Epidermal melanocyte (primary cell): Measurements from ENCODE around the gene PDZRN3.

Experiments used
- DNase-seq: peaks from one replicate; pipeline ENCODE4 v3.0.0; 2011; ENCODE audit warnings: low spot score; ENCODE audit not compliant: insufficient read length

Gene PDZRN3

DNA sequence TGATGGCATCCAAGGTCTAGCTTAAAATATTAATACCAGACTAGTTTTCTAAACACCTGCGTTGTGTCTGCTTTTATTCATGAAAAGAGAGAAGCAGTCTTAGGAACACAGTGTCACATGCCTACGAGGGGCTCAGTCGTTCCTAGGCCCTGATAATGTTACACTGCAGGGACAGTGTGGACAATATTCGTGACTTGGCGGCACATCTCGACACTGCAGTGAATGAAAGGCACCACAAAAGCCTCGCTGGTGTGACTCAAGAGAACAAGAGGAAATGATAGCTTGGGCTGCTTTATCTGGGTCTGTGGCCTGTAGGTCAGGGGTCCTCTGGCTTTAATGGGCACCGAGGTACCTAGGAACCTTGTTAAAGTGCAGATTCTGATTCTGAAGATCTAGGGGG, 226.7 kb downstream of the PDZRN3 start:
- DNase-seq, result no peak

DNA sequence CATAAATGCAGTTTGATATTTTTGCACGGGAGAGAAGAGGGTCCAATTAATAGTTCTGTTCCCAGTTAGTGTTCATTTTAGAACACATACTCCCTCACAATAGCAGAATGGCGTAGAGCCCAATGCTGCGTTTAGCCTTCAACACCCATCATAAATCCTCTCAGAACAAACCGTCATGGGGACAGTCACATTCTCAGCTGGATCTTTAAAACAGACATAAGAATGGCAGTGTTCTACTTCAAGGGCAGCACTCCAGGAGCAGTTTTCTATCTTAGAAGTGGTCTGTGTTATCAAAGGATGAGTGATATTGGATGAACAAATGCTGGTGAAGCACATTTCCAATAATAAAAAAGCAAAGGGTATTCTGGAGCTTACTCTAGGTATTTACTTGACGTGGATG, 230.5 kb downstream of the PDZRN3 start:
- no peak for DNase-seq

DNA sequence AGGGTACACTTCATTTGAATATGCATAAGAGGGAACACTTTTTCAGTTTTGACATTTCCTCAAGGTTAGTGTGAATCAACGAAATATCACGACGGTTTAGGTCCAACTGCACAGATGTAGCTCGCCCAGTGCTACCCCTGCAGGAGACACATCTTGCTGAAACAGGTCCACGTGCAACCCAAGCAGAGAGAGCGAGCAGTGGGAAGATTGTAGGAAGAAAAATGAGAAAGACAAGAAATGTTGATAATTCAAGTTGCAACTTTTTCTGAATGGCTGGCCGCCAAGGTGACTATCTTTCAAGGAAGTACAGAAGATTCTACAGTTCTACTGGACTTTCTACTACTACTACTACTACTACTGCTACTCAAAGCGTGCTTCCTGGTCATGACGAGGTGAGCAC, 231.7 kb downstream of the PDZRN3 start:
- DNase-seq, result no peak

DNA sequence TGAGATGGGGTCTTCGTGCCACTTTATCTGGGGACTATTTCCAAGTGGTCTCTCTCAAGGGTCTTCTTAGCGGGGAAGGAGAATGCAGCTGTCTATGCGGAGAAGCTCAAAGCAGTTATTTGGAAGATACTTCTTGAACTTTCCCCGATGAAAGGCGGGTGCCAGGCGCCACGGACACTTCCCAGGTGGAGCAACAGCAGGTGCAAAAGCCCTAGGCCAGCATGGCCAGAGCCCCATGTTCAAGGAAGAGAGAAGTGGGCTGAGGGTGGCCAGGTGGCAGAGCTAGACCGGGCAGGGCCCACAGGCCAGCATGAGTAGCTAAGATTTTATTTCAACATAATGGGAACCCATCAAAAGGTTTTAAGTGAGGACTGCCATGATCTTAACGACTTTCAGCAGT, 232.8 kb downstream of the PDZRN3 start:
- DNase-seq, result no peak

DNA sequence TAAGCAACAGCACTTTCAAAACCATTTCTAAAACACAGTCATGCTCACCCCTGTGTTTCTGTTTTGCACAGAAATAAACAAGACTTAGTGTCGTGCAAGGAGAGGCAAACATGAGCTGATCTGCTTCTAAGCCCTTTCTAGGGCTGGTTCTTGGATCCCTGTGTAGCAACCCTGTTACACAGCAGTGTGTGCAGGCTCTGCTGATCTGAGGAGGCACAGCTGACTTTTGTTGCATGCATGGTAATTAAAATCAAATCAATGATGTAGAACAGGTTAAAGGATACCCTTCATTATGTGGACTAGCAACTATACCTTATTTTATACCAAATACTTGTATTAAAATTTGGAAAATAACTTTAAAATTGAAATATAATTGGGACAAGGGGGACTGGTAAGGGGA, 234.8 kb downstream of the PDZRN3 start:
- no peak for DNase-seq

DNA sequence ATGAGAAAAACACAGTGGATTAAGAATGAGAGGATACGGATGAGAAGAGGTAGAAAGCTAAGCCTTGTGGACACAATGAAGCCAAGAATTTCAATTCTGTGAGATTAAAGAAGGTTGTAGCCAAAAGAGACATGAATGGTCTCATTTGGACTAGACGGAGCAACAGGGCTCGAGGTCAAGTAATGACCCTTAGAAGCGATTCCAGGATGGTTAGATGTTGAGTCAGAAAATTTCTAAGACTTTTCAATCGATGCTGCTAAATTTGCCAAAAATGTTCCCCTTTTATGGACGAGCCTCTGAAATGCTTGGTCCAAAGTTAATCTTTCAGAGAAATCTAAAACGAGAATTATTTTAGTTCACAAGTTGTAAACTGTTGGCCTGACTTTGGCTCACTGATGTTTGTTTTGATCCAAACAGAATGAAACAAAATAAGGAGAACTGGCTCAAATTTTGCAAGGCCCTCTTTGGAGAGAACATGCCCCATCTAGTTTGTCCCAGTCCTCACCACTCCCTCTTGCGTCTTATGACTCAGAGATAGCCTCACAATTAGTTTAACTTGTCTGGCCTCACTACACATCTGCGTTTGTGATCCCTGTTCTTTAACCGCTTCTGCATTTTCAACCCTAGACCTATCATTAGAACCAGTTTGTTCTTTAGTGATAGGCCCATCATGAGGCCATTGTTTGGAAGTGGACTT, 235.5 kb downstream of the PDZRN3 start:
- no peak for DNase-seq

DNA sequence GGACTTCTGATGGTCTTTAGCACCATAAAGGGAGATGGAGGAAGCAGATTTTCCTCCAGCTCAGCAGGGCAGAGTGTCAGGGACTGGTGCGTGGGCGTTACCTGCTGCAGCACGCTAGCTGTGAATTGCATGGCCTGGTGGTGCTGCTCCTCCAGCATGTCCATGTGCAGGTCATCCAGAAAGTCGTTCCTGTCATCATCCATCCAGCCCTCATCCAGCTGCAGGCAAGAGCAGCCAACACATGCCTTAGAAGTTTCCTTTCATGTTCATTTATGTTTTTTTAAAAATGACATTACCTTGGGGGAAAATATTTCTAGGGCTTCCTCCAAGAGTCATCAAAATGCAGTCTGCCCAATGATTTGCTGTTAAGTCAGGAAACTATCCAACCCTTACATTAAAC, 239.2 kb downstream of the PDZRN3 start:
- no peak for DNase-seq

DNA sequence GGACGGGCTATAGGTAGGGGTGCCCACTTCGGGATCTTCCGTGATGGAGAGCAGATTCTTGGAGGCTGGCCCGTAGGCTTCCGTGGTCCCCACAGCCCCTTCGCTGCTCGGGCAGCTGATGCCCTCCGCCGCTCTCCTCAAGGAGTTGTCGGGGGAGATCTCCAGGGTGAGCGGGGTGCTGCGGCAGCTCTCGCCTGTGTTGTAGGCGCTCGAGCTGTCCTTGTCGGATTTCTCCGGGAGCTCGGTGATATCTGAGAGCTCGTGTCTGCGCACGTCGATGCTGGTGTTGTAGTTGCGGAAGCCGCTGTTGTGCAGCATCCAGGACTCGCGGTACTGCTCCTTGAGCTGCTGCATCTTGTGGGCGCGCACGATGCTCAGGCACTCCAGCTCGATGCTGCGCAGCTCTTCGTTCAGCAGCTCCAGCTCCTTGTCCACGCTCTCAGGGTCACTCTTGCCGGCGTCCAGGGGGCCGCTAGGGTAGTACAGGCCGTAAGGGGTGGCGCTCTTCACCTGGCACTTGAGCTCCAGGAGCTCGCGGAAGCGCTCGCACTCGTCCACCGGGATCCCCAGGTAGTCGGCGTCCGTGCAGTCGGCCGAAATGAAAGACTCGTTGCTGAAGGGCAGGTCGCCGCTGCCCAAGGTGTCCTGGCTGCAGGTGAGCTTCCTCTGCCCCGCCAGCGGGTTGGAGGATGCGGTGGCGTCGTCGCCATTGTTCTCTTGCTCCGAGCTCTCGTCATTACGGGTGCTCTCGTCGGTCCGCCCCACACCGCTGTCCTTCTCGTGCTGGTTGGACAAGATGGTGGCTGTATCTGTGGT, 240.4 kb downstream of the PDZRN3 start:
- DNase-seq, result no peak

DNA sequence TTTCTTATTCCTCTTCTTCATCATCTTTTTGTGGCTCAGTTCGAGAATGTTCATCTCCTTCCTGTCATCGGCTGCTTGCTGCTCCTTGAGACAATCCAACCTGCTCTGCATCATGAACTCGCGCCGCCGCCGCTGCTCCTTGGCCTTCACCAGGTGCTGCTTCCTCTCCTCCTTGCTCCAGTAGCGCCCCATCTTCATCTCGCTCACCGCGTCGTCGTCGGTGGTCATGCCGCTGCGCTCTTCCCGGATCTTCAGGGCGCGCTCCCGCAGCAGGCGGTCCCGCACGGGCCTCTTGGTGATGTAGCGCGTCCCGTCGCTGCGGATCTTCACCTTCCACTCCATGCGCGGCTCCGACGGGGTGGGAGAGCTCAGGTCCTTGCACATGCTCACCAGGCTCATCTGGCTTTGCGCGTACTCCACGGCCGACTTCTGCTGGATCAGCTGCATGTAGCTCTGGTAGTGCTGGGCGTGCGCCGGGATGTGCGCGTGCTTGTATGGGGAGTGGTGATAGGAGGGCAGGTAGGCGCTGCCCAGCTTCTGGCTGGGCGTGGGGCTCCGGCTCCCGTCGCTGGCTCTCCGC, 241.2 kb downstream of the PDZRN3 start:
- no peak for DNase-seq

DNA sequence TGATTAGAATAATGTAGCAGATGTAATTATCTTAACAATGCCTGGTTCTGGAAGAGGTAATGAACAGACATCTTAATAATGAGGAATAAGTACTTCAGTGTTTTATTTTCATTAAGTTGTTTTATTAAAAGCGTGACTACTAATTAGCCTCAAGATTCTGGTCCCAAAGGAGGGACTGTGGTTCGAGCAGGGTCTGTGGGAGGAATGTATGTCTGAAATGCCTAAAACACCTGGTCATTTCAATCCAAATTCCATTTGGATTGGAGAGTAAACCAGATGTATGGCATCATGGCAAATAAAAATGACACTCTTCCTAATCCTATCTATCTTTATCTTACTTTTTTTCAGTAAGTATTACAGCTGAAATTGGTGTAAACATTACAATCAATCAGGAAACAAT, 243.2 kb downstream of the PDZRN3 start:
- no peak for DNase-seq

DNA sequence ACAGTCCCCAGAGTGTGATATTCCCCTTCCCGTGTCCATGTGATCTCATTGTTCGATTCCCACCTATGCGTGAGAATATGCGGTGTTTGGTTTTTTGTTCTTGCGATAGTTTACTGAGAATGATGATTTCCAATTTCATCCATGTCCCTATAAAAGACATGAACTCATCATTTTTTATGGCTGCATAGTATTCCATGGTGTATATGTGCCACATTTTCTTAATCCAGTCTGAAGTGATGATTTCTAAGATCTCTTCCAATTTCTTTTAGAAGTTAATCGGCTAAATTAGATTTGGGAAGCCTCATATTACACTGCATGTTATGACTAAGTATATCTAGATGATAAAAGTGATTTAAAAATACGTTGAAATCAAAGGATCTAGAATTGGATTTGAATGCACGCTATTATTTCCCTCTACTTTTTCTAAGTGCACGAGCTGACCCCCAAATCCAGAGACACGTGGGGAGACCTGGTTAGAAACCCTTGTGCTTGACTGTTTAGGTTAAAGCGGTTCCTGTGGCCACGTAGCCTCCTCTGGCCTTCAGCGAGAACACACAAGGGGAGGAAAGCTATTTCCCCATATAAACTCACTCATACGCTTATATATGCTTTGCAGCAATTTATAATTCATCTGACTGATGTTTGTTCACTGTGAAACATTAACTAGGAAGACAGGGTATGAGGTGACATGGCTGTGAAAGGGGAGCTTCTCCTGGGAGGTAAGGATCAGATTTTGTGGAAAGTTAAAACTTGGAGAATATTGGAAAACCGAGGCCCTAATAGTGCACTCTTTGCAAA, 243.8 kb downstream of the PDZRN3 start:
- no peak for DNase-seq

DNA sequence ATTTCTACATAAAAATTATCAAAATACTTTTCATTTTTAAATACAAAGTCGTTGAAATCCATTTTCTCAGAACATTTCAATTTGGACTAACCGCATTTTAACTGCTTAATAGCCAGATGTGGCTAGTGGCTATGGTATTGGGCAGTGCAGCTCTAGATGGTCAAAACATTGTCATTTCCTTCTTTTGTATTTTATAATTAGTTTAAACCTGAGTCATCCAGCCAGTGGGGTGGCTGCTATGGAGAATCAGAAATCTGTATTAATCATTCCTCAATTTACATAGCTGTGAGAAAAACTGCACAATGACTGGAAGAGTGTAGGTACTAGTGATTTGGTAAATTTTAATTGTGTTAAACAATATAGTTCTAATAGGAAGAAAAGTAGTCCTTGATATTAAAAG, 245.3 kb downstream of the PDZRN3 start:
- DNase-seq, result no peak

DNA sequence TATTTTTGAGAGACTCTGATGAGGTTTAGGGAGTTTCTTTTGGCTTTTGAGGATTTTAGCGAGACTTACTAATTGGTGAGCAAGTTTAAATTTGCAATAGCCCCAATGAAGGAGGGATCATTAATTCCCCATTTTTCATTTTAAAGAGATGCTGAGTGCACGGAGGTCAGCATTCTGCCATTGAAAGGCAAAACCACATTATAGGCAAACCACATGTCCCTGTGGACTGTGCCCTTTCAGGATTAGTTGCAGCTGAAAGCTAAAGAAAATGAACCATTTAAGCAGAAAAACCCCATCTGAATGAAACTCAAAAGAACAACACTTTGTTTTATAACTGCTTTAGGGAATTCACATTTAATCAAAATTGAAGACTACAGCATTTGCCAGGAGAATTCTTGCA, 246.5 kb downstream of the PDZRN3 start:
- DNase-seq, result no peak

DNA sequence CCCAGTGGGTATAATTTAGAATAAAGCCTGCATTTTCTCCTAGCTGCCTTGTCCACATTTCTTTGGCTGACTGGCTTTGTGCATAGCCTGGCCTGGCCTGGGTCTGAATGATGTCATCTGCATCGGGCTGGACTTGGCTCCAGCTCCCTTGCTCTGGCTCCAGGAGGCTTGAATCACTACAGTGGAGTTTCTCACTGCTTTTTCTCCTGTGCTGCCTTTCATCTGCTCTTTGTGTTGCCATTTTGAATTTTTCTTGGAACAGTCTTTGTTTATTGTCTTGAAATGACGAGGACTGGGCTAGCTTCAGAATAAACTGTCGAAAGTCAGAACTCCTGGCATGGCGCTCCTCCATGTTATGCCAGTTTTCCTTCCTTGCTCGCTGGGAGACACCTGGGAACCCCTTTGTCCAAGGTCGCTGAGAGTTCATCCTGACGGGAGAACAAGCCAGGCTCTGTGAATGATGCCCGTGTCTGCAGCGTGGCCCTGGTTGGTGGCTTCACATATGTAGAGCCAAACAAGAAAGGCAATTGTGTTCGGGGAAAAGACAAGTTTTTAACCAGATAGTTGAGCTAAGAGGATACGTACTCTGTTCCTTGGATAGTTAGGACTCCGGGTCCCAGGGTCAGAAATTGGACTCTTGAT, 258.9 kb downstream of the PDZRN3 start:
- no peak for DNase-seq

DNA sequence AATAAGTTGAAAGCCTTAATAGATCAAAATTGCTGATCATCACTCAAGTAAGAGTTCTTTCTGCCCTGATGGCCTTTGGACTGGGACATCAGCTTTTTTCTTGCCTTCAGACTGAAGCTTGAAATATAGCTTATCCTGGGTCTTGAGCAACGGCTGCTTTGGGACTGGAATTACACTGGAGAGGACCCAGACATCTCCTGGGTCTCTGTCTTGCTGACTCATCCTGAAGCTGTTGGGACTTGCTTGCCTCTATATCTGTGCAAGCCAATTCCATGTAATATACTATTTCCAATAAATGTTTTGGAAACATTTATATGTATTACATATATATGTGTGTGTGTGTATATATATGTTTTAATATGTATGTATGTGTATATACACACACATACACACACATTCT, 260.2 kb downstream of the PDZRN3 start:
- no peak for DNase-seq

DNA sequence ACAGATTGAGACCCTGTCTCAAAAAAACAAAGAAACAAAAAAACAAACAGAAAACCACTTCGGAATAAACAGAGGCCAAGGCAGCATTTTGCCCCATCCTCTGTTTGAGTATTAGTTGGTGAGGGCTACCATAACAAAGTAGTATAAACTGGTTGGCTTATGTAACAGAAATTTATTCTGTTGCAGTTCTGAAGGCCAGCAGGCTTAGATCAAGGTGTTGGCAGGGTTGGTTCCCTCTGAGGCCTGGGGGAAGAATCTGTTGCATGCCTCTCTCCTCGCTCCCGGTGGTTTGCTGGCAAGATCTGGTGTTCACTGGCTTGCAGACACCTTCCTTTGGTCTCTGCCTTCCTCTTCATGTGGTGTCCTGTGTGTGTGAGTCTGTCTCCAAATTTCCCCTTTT, 261.6 kb downstream of the PDZRN3 start:
- DNase-seq, result no peak

DNA sequence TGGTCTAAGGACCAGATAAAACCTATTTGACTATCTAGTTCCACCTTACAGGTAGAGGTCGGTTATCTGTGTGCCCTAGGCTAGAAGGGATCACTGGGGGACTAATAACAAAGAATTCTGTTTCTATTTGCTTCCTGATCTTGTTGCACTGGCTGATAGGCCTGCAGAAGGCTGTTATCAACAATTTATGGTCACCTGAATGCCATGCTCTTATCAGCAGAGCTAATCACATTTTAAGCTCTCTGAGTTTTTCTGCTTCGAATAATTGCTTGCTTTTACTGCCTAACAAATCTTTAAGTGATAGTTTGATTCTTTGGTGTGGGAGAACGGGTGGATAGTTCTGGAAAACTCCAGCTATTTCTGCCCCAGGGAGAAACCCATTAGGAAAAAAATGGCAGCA, 263.1 kb downstream of the PDZRN3 start:
- DNase-seq, result no peak

DNA sequence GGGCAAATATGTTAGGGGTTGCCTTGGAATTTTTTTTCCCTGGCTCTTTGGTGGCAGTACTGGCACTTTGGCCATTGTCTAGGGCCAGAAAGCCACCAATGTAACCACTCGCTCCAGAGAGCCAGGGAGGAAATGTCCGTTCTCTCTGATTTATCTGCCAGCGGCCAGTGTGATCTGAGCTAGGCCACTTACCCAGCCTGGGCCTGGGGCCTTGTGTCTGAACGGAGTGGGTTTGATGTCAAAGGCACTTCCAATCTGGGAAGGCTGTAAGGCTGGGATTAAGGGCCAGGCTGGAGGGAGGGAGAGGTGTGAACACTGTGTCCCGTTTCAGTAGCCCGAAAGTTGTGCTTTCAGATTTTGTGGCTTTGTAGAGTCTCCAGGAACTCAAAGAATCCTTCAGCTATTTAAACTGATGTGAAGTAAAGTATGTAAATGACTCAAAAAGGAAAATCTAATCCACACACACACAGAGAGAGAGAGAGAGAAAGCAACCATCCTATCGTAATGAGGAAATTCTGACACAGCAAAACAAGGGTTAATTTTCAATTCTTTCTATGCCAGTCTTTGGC, 271.0 kb downstream of the PDZRN3 start:
- no peak for DNase-seq

DNA sequence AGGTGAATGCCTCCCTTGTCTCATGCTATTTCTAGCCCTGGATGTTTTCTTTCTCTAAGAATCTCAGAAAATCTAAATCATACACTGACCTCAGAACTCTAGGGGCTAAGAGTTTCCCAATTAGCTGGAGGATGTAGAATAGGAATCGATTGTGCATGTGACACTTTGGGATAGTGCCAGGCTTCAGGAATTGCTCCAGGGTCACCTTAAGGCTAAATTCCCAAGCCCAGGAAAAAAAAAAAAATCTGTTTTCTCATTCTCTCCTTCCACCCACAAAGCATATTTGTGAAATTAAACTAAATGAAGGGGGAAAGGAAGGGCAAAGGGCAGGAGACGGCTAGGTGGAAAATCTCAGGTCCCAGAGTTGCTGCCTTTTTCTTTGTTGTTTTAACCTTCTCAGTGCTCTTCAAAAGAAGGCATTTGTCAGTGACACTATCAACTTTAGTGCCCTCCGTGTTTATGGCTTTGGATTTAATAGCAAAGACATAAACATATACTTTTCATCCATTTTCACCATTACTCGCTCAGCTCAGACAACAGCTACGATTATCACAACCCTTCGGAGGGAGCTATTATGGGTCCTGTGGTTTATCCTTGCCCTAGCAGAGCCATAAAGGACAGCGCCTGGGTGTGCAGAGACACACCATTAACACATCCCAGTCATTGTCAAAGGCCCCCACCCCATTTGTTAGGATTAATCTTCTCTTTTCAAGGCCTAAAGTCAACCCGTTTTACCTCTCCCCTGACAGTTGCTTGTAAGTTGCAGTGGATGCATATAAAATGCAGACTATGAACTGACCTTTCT, 271.7 kb downstream of the PDZRN3 start:
- no peak for DNase-seq

DNA sequence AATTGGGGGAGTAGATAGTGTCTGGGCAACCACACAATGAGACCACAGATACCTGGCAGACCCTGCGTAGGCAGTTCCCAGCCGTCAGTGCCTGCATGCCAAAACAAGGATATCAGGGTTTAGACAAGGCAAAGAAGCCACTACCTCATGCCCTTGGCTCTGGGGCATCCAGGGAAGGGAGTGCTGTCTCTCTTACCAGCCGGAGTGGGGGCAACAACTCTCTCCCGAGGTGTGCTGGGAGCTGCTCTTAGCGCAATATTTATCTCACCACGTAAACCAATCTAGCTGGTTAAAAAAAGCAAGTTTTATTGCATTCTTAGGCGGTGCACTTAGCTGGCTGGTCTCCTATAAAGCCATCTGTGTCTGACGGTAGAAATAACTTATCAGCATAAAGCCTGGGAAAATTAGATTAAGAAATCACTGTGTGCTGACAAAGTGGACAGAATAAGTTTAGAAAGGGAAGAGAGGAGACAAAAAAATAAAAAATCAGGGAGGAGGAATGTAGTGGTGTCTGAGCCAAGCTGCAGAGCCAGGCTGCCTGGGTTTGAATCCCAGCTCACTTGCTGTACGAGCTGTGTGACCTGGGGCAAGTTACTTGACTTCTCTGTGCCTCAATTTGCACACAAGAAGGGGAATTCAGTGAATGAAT, 273.2 kb downstream of the PDZRN3 start:
- DNase-seq, result no peak
